ENCODE data around the gene NRXN3.

The NRXN3 gene

GRCh38 chr14:79661752-79662151 is 1491.6 kb downstream of the NRXN3 start:
- Histone ChIP-seq H3K9ac (ENCODE audit: low read length) (no peak overlapping the region), H3F3A (ENCODE audit: insufficient read depth) (no peaks in the 10 kb centered on the region), H3K4me3 (ENCODE audit: insufficient read depth, low read length, poor library complexity, severe bottlenecking) (no peak overlapping the region), H3K79me2 (ENCODE audit: insufficient read depth, low read length) (no peaks in the 10 kb centered on the region), H3K4me2 (ENCODE audit: low read depth, low read length, poor library complexity, severe bottlenecking) (no peak overlapping the region), H3K9me2 (replicated peaks; ENCODE audit: insufficient read depth, low read length) (no peaks in the 10 kb centered on the region), H3K36me3 (ENCODE audit: low read length) (no peaks in the 10 kb centered on the region), H3K27ac (ENCODE audit: low read depth, low read length) (no peak overlapping the region), H2AFZ (ENCODE audit: low read depth, low read length, severe bottlenecking) (no peak overlapping the region), H3K9me3 (ENCODE audit: insufficient read depth, low read length) (no peaks in the 10 kb centered on the region), H3K27me3 (ENCODE audit: low read length) (no peaks in the 10 kb centered on the region), H4K20me1 (ENCODE audit: low read depth, low read length) (no peaks in the 10 kb centered on the region)
- TF ChIP-seq CTCF (IDR thresholded peaks at IDR 0.05; ENCODE audit: insufficient read depth, low read length, poor library complexity, severe bottlenecking), result no peak
- no peak for TF ChIP-seq EZH2phosphoT487 (conservative IDR thresholded peaks at IDR 0.05; ENCODE audit: low read length)

- no peaks in the 10 kb centered on the region for H3K27me3 ChIP-seq (ENCODE audit: low read length)
- no peak overlapping the region for H3K4me2 ChIP-seq (ENCODE audit: low read depth, low read length, poor library complexity, severe bottlenecking)
- H2AFZ ChIP-seq (ENCODE audit: low read depth, low read length, severe bottlenecking), result no peak overlapping the region
- H3K27ac ChIP-seq (ENCODE audit: low read depth, low read length), result no peak overlapping the region
- no peak overlapping the region for H3K4me3 ChIP-seq (ENCODE audit: insufficient read depth, low read length, poor library complexity, severe bottlenecking)
- H3K9me2 ChIP-seq (replicated peaks; ENCODE audit: insufficient read depth, low read length), result no peaks in the 10 kb centered on the region
- H3K9me3 ChIP-seq (ENCODE audit: insufficient read depth, low read length), result no peaks in the 10 kb centered on the region
- H3F3A ChIP-seq (ENCODE audit: insufficient read depth), result no peaks in the 10 kb centered on the region
- no peaks in the 10 kb centered on the region for H3K79me2 ChIP-seq (ENCODE audit: insufficient read depth, low read length)
- no peak for TF ChIP-seq EZH2phosphoT487 (conservative IDR thresholded peaks at IDR 0.05; ENCODE audit: low read length)
- no peak for TF ChIP-seq CTCF (IDR thresholded peaks at IDR 0.05; ENCODE audit: insufficient read depth, low read length, poor library complexity, severe bottlenecking)
- H3K36me3 ChIP-seq (ENCODE audit: low read length), result no peaks in the 10 kb centered on the region
- no peaks in the 10 kb centered on the region for H4K20me1 ChIP-seq (ENCODE audit: low read depth, low read length)
- no peak overlapping the region for H3K9ac ChIP-seq (ENCODE audit: low read length)
These were observed 1493.3 kb downstream of the NRXN3 start for GRCh38 chr14:79663453-79663852.

- Histone ChIP-seq H3K9me3 (ENCODE audit: insufficient read depth, low read length) (no peaks in the 10 kb centered on the region), H3K36me3 (ENCODE audit: low read length) (no peaks in the 10 kb centered on the region), H3K9ac (ENCODE audit: low read length) (no peak overlapping the region), H3K27me3 (ENCODE audit: low read length) (no peaks in the 10 kb centered on the region), H3K27ac (ENCODE audit: low read depth, low read length) (no peak overlapping the region), H4K20me1 (ENCODE audit: low read depth, low read length) (no peaks in the 10 kb centered on the region), H3K4me3 (ENCODE audit: insufficient read depth, low read length, poor library complexity, severe bottlenecking) (no peak overlapping the region), H2AFZ (ENCODE audit: low read depth, low read length, severe bottlenecking) (no peak overlapping the region), H3F3A (ENCODE audit: insufficient read depth) (no peaks in the 10 kb centered on the region), H3K4me2 (ENCODE audit: low read depth, low read length, poor library complexity, severe bottlenecking) (no peak overlapping the region), H3K9me2 (replicated peaks; ENCODE audit: insufficient read depth, low read length) (no peaks in the 10 kb centered on the region), H3K79me2 (ENCODE audit: insufficient read depth, low read length) (no peaks in the 10 kb centered on the region)
- no peak for TF ChIP-seq EZH2phosphoT487 (conservative IDR thresholded peaks at IDR 0.05; ENCODE audit: low read length)
These were observed 1495.4 kb downstream of the NRXN3 start for GRCh38 chr14:79665556-79665955.

- no peaks in the 10 kb centered on the region for H4K20me1 ChIP-seq (ENCODE audit: low read depth, low read length)
- H3K79me2 ChIP-seq (ENCODE audit: insufficient read depth, low read length), result no peaks in the 10 kb centered on the region
- H3F3A ChIP-seq (ENCODE audit: insufficient read depth), result no peaks in the 10 kb centered on the region
- no peak overlapping the region for H2AFZ ChIP-seq (ENCODE audit: low read depth, low read length, severe bottlenecking)
- no peak overlapping the region for H3K4me2 ChIP-seq (ENCODE audit: low read depth, low read length, poor library complexity, severe bottlenecking)
- H3K36me3 ChIP-seq (ENCODE audit: low read length), result no peaks in the 10 kb centered on the region
- H3K9me3 ChIP-seq (ENCODE audit: insufficient read depth, low read length), result no peaks in the 10 kb centered on the region
- no peaks in the 10 kb centered on the region for H3K27me3 ChIP-seq (ENCODE audit: low read length)
- TF ChIP-seq EZH2phosphoT487 (conservative IDR thresholded peaks at IDR 0.05; ENCODE audit: low read length), result no peak
- no peak for TF ChIP-seq CTCF (IDR thresholded peaks at IDR 0.05; ENCODE audit: insufficient read depth, low read length, poor library complexity, severe bottlenecking)
- no peak overlapping the region for H3K9ac ChIP-seq (ENCODE audit: low read length)
- no peak overlapping the region for H3K27ac ChIP-seq (ENCODE audit: low read depth, low read length)
- H3K9me2 ChIP-seq (replicated peaks; ENCODE audit: insufficient read depth, low read length), result no peaks in the 10 kb centered on the region
- no peak overlapping the region for H3K4me3 ChIP-seq (ENCODE audit: insufficient read depth, low read length, poor library complexity, severe bottlenecking)
These were observed 1498.8 kb downstream of the NRXN3 start for GRCh38 chr14:79668951-79669350.
